Right lobe of liver (tissue), 4 donors: Measurements from ENCODE around the gene EML5.

Source experiments
- CTCF ChIP-seq, 4 donors: fragments of 200-600 bp in 3 of 4; fragments of 450-650 bp in 1 of 4; IDR thresholded peaks; one replicate each; pipeline versions ENCODE4 v1.5.1 to v1.8.0; 2016 to 2022; ENCODE audit warnings: antibody characterized with exemption in 4 of 4, mild to moderate bottlenecking in 2 of 4
- POLR2A ChIP-seq: fragments of 450-650 bp; IDR thresholded peaks from one replicate; pipeline ENCODE4 v1.6.1; 2017; ENCODE audit warnings: antibody characterized with exemption, mild to moderate bottlenecking
- donor health status: DM: no; HTN: no; CAD: no.
- donor health status: DM: no; HTN: no; CAD: no.
- donor health status: DM: no; HTN: yes; CAD: no.

DNA sequence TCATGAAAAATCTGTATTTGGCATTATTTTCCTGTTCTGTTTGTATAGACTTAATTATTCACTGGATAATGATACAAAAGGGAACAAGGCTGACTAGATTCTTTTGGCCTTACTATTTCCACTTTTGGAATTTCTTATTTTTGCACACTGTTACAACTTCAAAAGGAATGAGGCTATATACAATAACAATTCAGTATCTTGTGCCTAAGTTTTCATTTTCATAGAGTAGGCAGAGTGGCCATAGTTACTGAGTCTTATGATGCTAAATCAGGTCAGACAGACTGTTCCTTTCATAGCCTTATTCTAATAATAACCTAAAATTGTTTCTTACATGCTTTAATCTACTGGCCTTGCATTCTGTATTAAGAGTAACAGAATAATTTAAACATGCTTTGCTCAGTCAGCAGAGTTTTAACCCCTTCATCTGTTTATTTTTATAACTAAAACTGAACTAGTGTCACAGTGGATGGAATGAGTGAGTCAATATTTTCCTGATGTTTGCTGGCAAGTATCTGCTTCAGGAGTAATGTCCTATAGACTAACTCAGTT lies 42.2 kb upstream of the EML5 start:
- no peak for TF ChIP-seq CTCF (IDR thresholded peaks at IDR 0.05)
- no peak for TF ChIP-seq POLR2A
